ENCODE data around the gene GJA4. TPM values are rescaled to one million over a fixed set of nuclear protein-coding genes. Genes with fewer than 3 reads are reported as not detected.
A peak's percentile ranks its signal among the peaks of the same experiment; 100 is the strongest.

The GJA4 gene
- total RNA-seq, 1 experiment from 2014 or later = not detected

GRCh38 chr1:34842952-34843371 lies 50.2 kb downstream of the GJA4 start:
- Histone ChIP-seq H3K4me1 (replicated peaks) (peaks cover 6% of the 10 kb centered on the region; the same call in 1 of the 2 replicates), H3K27ac (no peak overlapping the region), H3K27me3 (replicated peaks) (no peaks in the 10 kb centered on the region), H3K4me3 (no peak overlapping the region), H3K9me3 (replicated peaks) (no peaks in the 10 kb centered on the region), H3K36me3 (no peaks in the 10 kb centered on the region)
- no peak for DNase-seq (ENCODE audit: low read depth in 1 of 2, low spot score in 2 of 2)

DNA sequence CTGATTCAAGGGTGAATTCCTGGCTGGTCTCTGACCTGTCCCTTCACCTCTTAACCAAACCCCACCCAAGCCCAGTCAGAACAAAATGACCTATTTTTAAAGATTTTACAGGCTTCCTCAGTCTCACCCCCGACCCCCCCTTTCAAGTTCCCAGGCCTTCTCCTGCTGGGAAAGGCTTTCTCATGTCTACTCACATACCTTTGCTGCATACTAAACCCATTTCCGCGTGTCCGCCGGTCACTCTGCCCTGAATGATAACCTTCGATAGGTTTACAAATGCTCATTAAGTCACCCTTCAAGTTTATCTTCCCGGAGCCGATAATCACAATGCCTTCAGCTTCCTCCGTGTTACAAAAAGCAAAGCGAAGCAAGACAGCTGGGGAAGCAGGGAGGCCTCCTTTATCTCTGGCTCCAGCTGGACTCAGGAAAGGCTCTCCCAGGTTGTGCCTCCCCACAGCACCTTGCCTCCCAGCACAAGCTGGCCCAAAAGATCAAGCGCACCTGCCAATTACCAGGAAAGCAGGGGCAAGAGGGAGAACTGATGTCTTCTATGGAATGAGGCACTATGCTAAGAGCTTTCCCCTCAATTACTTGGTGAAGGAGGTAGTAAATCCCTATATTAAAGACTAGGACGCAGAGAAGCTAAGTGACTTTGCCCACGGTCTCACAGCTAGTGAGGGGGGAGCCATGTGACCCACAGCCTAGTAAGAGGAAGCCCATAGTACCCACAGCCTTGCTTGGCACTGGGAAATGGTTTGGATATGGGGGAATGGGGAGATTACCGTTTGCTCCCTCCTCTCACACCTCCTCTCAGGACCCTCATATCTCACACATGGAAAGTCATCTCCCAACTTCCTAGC lies 50.8 kb downstream of the GJA4 start:
- Histone ChIP-seq H3K36me3 (no peaks in the 10 kb centered on the region), H3K9me3 (replicated peaks) (no peaks in the 10 kb centered on the region), H3K4me3 (no peak overlapping the region), H3K27ac (no peak overlapping the region), H3K4me1 (replicated peaks) (peaks cover 6% of the 10 kb centered on the region; the same call in 1 of the 2 replicates), H3K27me3 (replicated peaks) (no peaks in the 10 kb centered on the region)
- no peak for DNase-seq (ENCODE audit: low read depth in 1 of 2, low spot score in 2 of 2)

DNA sequence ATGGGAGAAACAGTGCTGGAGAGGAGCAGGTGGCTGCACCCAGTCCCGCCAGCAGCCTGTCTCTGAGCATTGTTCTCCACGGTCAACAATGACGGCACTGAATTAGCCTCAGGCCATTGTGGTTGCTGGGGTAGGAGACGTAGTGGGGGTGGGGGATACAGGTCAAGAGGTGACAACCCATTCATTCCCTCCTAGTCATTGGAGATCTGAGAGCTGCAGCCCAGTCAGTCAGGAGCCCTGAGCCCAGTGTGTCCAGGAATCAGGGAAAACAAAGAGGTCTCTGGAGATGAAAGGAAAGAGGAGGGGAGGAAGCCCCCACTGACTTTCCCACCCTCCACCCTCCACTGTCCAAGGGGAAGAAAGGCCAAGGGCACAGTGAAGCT lies 51.4 kb downstream of the GJA4 start:
- Histone ChIP-seq H3K9me3 (replicated peaks) (no peaks in the 10 kb centered on the region), H3K27me3 (replicated peaks) (no peaks in the 10 kb centered on the region), H3K27ac (no peak overlapping the region), H3K36me3 (peaks cover 4% of the 10 kb centered on the region; the same call in 1 of the 2 replicates), H3K4me3 (no peak overlapping the region), H3K4me1 (replicated peaks) (peaks cover 6% of the 10 kb centered on the region; the same call in 1 of the 2 replicates)
- peak in 1 of 2 experiments; percentile 25 for DNase-seq (ENCODE audit: low read depth in 1 of 2, low spot score in 2 of 2)

Other genes with a start within 250 kb of the GJA4 start
- gene GJB5, start 38.0 kb upstream of the GJA4 start, total RNA-seq (2014; rRNA removed; shearing (Covaris generic)) = not detected in 2 replicates
- gene GJB4, start 33.3 kb upstream of the GJA4 start, total RNA-seq (2014; rRNA removed; shearing (Covaris generic)) = not detected in 2 replicates
- not detected in 2 replicates for gene GJB3, start 11.8 kb upstream of the GJA4 start, total RNA-seq (2014; rRNA removed; shearing (Covaris generic))
- 27.7 and 41.5 TPM in 2 replicates for gene SMIM12, start 66.8 kb downstream of the GJA4 start, total RNA-seq (2014; rRNA removed; shearing (Covaris generic))
- not detected in 2 replicates for gene DLGAP3, start 136.7 kb downstream of the GJA4 start, total RNA-seq (2014; rRNA removed; shearing (Covaris generic))
- gene TMEM35B, start 192.3 kb downstream of the GJA4 start, total RNA-seq (2014; rRNA removed; shearing (Covaris generic)) = 33.0 and 42.4 TPM in 2 replicates
- gene ZMYM6, start 238.9 kb downstream of the GJA4 start, total RNA-seq (2014; rRNA removed; shearing (Covaris generic)) = 10.2 and 11.9 TPM in 2 replicates

All from SJSA1 (cell line).